Keratinocyte (primary cell): ENCODE measurements around the gene ARMC9.

ENCODE experiments used
- CTCF ChIP-seq, 3 experiments: IDR thresholded peaks in 1 of 3; conservative IDR thresholded peaks in 1 of 3; optimal IDR thresholded peaks in 1 of 3; 2 replicates in 2 of 3; 3 replicates in 1 of 3; pipeline versions ENCODE3 to v1.5.1; 2011; ENCODE audit warnings: low read length in 3 of 3, mild to moderate bottlenecking in 3 of 3, moderate library complexity in 2 of 3, control low read depth in 1 of 3, inconsistent platforms in 1 of 3; ENCODE audit not compliant: insufficient read depth in 2 of 3; ENCODE audit errors: extremely low read depth in 1 of 3
- EZH2 ChIP-seq: IDR thresholded peaks from one replicate; pipeline ENCODE4 v1.6.1; 2012; ENCODE audit warnings: inconsistent platforms, mild to moderate bottlenecking, low read length, moderate library complexity

- no peak for TF ChIP-seq CTCF (optimal IDR thresholded peaks at IDR 0.05 in 1 of 3, IDR thresholded peaks at IDR 0.05 in 1 of 3, conservative IDR thresholded peaks at IDR 0.05 in 1 of 3; ENCODE audit: extremely low read depth in 1 of 3, insufficient read depth in 2 of 3, low read length in 3 of 3)
- TF ChIP-seq EZH2, result no peak
Observed at GRCh38 chr2:231201475-231201814, 3.0 kb downstream of the ARMC9 start.
